Stomach (tissue), 4 donors: ENCODE measurements around the gene CTNNA3.

Experiments
- CTCF ChIP-seq, 7 experiments: fragments of 450-650 bp in 4 of 7; fragments of 200-600 bp in 3 of 7; sonication (generic) in 3 of 7; IDR thresholded peaks; one replicate each; pipeline ENCODE4 v1.5.1; 2016 to 2019; ENCODE audit warnings: antibody characterized with exemption in 7 of 7, control low read depth in 2 of 7, mild to moderate bottlenecking in 1 of 7
- POLR2A ChIP-seq, 4 donors: fragments of 450-650 bp; IDR thresholded peaks; one replicate each; pipeline ENCODE4 v1.6.1; 2016; ENCODE audit warnings: antibody characterized with exemption in 4 of 4, control low read depth in 2 of 4, mild to moderate bottlenecking in 1 of 4, moderate library complexity in 1 of 4
- POLR2AphosphoS5 ChIP-seq, 3 donors: sonication (generic); formaldehyde crosslinking; IDR thresholded peaks; one replicate each; pipeline ENCODE4 v1.6.1; 2016; ENCODE audit warnings: antibody characterized with exemption in 3 of 3

- TF ChIP-seq POLR2A (IDR thresholded peaks at IDR 0.05) (no peak), CTCF (IDR thresholded peaks at IDR 0.05) (no peak), POLR2AphosphoS5 (IDR thresholded peaks at IDR 0.05) (no peak)
Observed at GRCh38 chr10:66322777-66323176, 1373.2 kb downstream of the CTNNA3 start.
